K562 treated with DMSO at 1 percent for 24 hours (cell line): ENCODE results near the gene KRTDAP. TPM values are rescaled to one million over a fixed set of nuclear protein-coding genes. Genes with fewer than 3 reads are reported as not detected.

Source experiments
- total RNA-seq: library from RNA; unstranded; fragments of 300-600 nt; gene quantifications from 2 replicates; pipeline ENCODE4 v1.2.3, GENCODE V29; 2022; ENCODE audit warnings: low read depth; ENCODE audit not compliant: insufficient read depth

The KRTDAP gene, protein sequence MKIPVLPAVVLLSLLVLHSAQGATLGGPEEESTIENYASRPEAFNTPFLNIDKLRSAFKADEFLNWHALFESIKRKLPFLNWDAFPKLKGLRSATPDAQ
- total RNA-seq: not detected in 2 replicates

DNA sequence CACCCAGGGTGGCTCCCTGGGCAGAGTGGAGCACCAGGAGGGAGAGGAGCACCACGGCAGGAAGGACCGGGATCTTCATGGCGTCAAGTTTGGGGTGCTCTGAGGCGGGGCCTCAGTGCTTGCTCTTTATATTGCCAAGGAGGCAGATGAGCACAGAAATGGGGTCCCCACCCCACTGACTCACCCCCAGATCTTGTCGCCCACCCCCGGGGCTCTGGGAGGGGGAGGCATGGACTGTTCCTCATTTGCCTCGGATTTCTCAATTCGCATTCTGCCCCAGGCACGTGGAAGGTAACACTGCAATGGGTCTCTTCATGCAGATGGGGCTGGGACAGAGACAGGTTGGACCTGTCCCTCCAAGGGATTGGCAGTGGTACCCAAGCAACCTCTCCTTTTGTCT is at the start of gene KRTDAP:
Gene KRTDAP, minus strand, starts transcription at position 101 of the 400 bp plus-strand sequence. Its CDS starts 22 bp downstream, at position 79.

DNA sequence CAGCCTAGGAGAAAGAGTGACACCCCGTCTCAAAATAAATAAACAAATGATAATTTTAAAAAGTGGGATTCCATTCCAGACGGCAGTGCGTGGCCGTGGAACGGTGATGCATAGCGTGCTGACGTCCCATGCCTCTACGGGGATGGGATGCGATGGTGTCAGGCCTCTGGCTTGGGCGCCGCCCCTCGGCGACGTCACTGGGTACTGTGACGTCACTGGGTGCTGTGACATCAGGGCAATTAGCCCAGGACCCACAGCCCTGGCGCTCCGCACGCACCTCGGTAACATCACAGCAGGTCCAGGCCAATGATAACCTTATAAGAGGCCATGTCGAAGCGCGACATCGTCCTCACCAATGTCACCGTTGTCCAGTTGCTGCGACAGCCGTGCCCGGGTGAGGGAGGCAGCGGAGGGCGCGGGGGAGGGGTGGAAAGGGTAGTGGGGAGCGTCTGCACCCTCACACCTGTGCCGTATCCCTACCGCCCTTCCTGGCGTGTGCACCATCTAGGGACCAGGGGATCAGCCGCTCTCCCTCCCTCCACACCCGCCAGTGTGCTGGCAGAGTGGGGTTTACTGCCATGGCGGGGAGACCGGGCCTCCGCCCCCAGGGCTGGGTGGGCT is 43.0 kb upstream of the KRTDAP start, which contains the start of gene GAPDHS:
Gene GAPDHS, plus strand, starts transcription at position 256 of the 621 bp plus-strand sequence. Its CDS starts 72 bp downstream, at position 328.

DNA sequence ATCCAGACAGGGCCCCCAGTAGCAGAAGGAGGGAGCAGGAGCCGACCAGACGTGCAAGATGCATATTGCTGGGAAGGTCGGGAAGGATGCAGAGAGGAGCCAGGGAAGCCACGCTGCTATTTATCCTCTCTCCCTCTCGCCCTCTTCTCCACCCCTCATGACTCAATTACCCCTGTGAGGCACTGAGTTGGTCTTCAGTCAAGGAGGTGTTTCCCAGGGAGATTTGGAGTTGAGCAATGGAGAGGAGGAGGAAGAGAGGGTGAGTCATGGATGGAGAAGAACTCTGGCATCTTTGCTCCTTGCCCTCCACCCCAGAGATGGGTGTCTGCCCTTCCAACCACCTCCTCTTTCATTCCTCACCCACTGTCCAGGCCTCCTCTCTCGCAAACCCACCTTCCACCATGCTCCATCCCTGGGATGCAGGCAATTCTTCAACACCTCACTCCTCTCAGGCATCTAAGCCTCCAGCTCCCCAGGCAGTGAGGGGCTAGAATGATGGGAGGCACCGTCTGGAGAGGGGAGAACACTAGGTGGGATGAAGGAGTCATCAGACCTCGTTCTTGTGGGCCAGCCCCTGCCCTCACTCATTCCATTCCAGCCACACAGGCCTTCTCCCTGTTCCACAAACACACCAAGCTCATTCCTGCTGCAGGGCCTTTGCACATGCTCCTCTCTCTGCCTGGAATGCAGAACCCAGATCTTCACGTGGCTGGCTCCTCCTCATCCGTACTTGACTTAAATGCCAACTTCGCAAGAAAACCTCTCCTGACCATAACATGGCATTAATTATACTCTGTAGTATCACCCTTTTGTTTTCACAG is 38.2 kb upstream of the KRTDAP start, which contains the start of gene SBSN:
Gene SBSN, minus strand, starts transcription at position 94 of the 821 bp plus-strand sequence. Its CDS starts 30 bp downstream, at position 64.

DNA sequence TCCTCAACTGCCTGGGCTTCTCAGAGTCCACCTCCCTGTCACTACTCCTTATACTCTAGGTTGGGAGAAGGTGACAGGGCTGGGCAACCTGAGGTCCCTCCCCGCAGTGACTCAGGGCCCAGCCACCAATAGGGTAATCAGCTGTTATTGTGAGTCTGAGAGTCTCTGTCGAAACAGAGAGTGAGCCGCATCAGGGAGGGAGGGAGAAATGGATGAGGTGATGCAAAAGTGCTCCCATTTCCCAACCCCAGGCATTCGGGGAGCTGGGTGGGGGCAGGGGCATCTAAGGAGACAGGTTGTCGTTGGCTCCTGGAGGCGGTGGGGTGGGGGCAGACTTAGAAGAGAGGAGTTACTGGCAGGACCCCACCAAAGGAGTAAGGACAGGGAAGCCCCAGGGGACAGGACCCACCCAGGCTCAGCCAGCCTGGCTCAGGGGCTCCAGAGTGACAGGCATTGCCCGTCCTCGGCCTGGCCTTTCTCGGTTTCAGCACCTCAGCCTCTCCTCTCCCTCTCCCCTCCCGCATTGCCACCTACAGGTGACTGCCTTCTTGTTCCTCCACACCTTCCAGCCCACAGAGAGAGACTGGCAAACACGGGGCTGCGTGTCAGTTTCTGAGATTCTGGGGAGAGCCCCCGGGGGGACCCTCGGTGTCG is 23.5 kb upstream of the KRTDAP start, which contains the start of gene DMKN:
Gene DMKN, minus strand, starts transcription at position 22 of the 654 bp plus-strand sequence. CDS start 174 bp downstream, outside the sequence.

DNA sequence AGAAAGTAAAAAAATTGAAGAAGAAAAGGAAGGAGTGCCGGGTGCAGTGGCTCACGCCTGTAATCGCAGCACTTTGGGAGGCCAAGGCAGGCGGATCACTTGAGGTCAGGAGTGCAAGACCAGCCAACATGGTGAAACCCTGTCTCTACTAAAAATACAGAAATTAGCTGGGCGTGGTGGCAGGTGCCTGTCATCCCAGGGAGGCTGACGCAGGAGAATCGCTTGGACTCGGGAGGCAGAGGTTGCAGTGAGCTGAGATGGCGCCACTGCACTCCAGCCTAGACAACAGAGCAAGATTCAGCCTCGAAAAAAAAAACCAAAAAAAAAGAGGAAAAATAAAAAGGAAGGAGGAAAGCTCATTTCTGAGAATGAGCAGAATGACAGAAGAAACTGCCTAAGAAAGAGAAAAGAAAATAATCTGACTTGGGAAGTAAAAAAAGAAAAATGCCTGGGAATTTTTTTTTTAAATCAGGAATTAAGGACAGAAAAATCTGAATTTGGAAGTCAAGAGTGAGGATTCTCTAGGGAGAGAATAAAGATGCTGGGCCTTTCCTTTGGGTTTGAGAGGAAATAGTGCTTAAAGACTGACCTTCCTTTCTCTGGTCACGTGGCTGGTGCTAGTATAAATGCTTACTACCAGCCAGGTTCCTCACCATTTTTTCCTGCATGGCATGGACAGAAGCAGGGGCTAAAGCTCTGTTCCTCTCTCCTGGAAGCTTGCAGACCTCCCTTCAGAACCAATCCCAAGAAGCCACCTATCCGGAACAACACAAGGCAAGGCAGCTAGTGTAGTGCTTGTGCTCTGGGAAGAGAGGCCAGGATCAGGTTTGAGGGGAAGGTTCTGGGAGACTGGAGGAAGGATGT is 42.4 kb downstream of the KRTDAP start, which contains the start of gene FFAR2:
Gene FFAR2, plus strand, starts transcription at position 652 of the 864 bp plus-strand sequence. CDS start 1,458 bp downstream, outside the sequence.

Other genes with a start within 250 kb of the KRTDAP start
- gene LSR, start 241.5 kb downstream of the KRTDAP start, total RNA-seq: 82.8 and 83.4 TPM in 2 replicates
- gene USF2, start 221.5 kb downstream of the KRTDAP start, total RNA-seq: 166 and 171 TPM in 2 replicates
- gene HAMP, start 207.9 kb downstream of the KRTDAP start, total RNA-seq: 2.6 TPM in 1 of 2 replicates, not detected in the other
- 2.2 TPM in 2 replicates for gene MAG, start 198.3 kb downstream of the KRTDAP start, total RNA-seq
- gene CD22, start 161.3 kb downstream of the KRTDAP start, total RNA-seq: 1.5 and 1.6 TPM in 2 replicates
- not detected in 2 replicates for gene FFAR1, start 142.6 kb downstream of the KRTDAP start, total RNA-seq
- gene FFAR3, start 132.0 kb downstream of the KRTDAP start, total RNA-seq: not detected in 2 replicates
- not detected in 2 replicates for gene GPR42, start 119.4 kb downstream of the KRTDAP start, total RNA-seq
- not detected in 2 replicates for gene FFAR2, start 42.2 kb downstream of the KRTDAP start, total RNA-seq
- not detected in 2 replicates for gene DMKN, start 23.2 kb upstream of the KRTDAP start, total RNA-seq
- gene SBSN, start 37.8 kb upstream of the KRTDAP start, total RNA-seq: not detected in 2 replicates
- gene GAPDHS, start 43.0 kb upstream of the KRTDAP start, total RNA-seq: not detected in 2 replicates
- 125 and 126 TPM in 2 replicates for gene TMEM147, start 55.2 kb upstream of the KRTDAP start, total RNA-seq
- not detected in 2 replicates for gene ATP4A, start 73.2 kb upstream of the KRTDAP start, total RNA-seq
- not detected in 2 replicates for gene PMIS2, start 95.7 kb upstream of the KRTDAP start, total RNA-seq
- 34.2 and 36.5 TPM in 2 replicates for gene HAUS5, start 122.3 kb upstream of the KRTDAP start, total RNA-seq
- 282 and 289 TPM in 2 replicates for gene RBM42, start 138.6 kb upstream of the KRTDAP start, total RNA-seq
- gene ETV2, start 151.3 kb upstream of the KRTDAP start, total RNA-seq: 0.63 and 2.9 TPM in 2 replicates
- gene COX6B1, start 157.9 kb upstream of the KRTDAP start, total RNA-seq: 1,088 and 1,092 TPM in 2 replicates
- not detected in 2 replicates for gene UPK1A, start 176.1 kb upstream of the KRTDAP start, total RNA-seq
- not detected in 2 replicates for gene ZBTB32, start 214.1 kb upstream of the KRTDAP start, total RNA-seq
- 29.9 and 30.6 TPM in 2 replicates for gene KMT2B, start 227.5 kb upstream of the KRTDAP start, total RNA-seq